ENCODE measurements around the gene HSDL2. TPM values are rescaled to one million over a fixed set of nuclear protein-coding genes. Genes with fewer than 3 reads are reported as not detected.
"Not testable (repeated sequence)": the region's sequence is repeated elsewhere in the genome, so short reads cannot be mapped to it uniquely, and the experiment has no call there.

HSDL2 gene
- total RNA-seq, 1 experiment from 2014 or later: 23.2 TPM

DNA sequence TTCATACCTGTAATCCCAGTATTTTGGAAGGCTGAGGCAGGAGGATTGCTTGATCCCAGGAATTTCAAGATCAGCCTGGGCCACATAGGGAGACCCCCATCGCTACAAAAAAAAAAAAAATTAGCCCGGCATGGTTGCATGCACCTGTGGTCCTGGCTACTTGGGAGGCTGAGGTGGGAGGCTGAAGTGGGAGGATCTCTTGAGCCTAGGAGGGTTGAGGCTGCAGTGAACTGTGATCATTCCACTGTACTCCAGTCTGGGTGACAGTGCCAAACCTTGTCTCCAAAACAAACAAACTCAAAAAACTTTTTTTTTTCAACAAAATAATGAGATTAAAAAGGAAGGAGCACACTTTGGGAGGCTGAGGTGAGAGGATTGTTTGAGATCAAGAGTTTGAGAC is 120.9 kb downstream of the HSDL2 start:
- no peak for DNase-seq (ENCODE audit: low spot score)

GRCh38 chr9:112501287-112501686 is 121.4 kb downstream of the HSDL2 start:
- no peak for DNase-seq (ENCODE audit: low spot score)

- no peak for DNase-seq (ENCODE audit: low spot score)
These were observed 122.5 kb downstream of the HSDL2 start for GRCh38 chr9:112502175-112502946.

- DNase-seq (ENCODE audit: low spot score): no peak
These were observed 123.3 kb downstream of the HSDL2 start for GRCh38 chr9:112503170-112503569.

GRCh38 chr9:112505086-112505485 is 125.2 kb downstream of the HSDL2 start:
- DNase-seq (ENCODE audit: low spot score): no peak

GRCh38 chr9:112505607-112506006 is 125.7 kb downstream of the HSDL2 start:
- no peak for DNase-seq (ENCODE audit: low spot score)

DNA sequence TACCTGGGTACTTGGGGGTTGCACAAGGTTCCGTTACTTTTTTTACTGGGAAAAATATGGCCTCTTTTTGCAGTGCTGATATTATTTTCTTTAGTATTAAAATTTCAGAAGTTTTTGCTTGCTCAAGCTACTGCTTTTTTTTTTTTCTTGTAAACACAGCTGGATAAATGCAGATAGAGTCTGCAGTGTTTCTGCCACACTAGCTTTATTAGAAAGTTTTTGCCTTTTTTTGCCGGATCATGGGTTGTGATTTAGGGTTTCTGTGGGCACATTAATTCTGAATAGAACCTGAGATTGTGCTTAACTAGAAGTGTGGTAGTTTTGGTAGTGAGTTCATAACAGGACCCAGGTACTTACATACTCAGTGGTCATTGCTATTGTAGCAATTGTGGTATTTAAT is 126.7 kb downstream of the HSDL2 start:
- DNase-seq (ENCODE audit: low spot score): no peak

- no peak for DNase-seq (ENCODE audit: low spot score)
These were observed 127.2 kb downstream of the HSDL2 start for GRCh38 chr9:112507001-112507680.

DNA sequence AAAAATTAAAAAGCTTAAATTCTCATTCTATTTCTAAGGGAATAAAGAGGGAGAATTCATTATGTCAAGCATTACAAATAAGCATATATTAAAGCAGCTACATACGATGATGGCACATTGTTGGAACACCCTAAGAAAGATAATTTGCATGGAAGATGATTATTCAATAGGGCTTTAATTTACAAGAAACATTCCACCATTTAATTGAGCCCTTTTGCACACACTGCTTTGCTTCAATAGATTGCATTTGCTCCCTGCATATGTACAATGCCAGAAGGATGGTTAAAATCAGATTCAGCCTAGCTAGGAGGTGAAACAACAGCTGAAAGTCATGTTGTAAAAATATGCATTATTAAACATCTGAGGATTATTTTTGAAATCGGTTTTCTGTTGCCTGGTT is 128.5 kb downstream of the HSDL2 start:
- no peak for DNase-seq (ENCODE audit: low spot score)

- DNase-seq (ENCODE audit: low spot score): not testable (repeated sequence)
These were observed 132.5 kb downstream of the HSDL2 start for GRCh38 chr9:112512377-112512776.

DNA sequence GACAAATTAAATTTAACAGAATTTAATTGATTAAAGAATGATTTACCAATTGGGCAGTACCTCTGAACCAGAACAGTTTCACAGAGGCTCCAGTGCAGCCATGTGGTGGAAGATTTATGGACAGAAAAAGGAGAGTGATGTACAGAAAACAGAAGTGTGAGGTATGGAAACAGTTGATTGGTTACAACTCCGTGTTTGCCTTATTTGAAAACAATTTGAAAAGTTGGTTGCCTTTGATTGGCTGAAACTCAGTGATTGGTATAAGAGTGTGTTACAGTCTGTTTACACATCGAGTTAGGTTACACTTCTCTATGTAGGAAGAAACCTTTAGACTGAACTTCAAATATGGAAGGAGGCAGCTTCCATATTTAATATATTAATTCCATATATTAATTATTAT is 136.9 kb downstream of the HSDL2 start:
- no peak for DNase-seq (ENCODE audit: low spot score)

- no peak for DNase-seq (ENCODE audit: low spot score)
These were observed 140.2 kb downstream of the HSDL2 start for GRCh38 chr9:112520069-112520468.

DNA sequence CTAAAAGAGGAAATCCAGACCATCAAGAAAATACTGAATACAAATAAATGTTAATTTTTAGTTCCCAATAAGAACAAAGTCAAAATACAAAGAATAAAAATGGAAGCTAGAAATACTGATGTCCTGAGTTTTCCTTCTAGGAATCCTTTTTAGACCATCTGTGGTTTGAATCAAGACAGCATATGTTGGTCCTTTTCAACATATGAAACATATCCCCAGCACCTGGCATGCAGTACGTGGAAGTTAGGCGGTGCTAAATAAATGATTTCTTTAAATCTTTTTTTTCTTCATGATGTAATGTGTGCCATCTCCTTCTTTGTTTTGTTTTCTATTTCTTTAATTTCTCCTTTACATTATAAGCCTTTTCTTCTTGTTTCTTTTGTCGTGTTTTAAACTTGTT is 140.7 kb downstream of the HSDL2 start:
- DNase-seq (ENCODE audit: low spot score): no peak

Other genes with a start within 250 kb of the HSDL2 start
- 15.4 and 18.2 TPM in 2 replicates for gene SUSD1, start 204.8 kb upstream of the HSDL2 start, total RNA-seq (2014; rRNA removed; shearing (Covaris generic))
- gene PTBP3, start 46.5 kb upstream of the HSDL2 start, total RNA-seq (2014; rRNA removed; shearing (Covaris generic)): 24.4 and 26.2 TPM in 2 replicates
- 0.98 and 1.2 TPM in 2 replicates for gene KIAA1958, start 106.7 kb downstream of the HSDL2 start, total RNA-seq (2014; rRNA removed; shearing (Covaris generic))

Data from A172 (cell line).